Adipose tissue (tissue), 3 donors: ENCODE measurements around the gene FOXK1. TPM values are rescaled to one million over a fixed set of nuclear protein-coding genes. Genes with fewer than 3 reads are reported as not detected.

Experiments used
- H3K27ac ChIP-seq: one replicate; pipeline ENCODE4 v1.5.1; 2013; ENCODE audit warnings: low read depth, low read length
- WGBS, 3 donors: extraction: QIAGEN DNeasy Blood & Tissue Kit; methylation state at CpG; one replicate each; pipeline ENCODE4 v1.1.7; 2013; 5-methylcytosine and 5-hydroxymethylcytosine counted together
- polyA plus RNA-seq, 3 donors: library from polyadenylated mRNA; stranded (reverse); fragments of 200-250 nt; gene quantifications; one replicate each; pipeline ENCODE4 v1.2.3, GENCODE V29; 2013
- donor health status: healthy with polysubstance abuse.
- donor health status: Bipolar disorder and iron deficiency.
- donor health status: healthy.

Gene FOXK1
- polyA plus RNA-seq, 3 donors, result 4.7 to 9.1 (median 7.8) TPM

DNA sequence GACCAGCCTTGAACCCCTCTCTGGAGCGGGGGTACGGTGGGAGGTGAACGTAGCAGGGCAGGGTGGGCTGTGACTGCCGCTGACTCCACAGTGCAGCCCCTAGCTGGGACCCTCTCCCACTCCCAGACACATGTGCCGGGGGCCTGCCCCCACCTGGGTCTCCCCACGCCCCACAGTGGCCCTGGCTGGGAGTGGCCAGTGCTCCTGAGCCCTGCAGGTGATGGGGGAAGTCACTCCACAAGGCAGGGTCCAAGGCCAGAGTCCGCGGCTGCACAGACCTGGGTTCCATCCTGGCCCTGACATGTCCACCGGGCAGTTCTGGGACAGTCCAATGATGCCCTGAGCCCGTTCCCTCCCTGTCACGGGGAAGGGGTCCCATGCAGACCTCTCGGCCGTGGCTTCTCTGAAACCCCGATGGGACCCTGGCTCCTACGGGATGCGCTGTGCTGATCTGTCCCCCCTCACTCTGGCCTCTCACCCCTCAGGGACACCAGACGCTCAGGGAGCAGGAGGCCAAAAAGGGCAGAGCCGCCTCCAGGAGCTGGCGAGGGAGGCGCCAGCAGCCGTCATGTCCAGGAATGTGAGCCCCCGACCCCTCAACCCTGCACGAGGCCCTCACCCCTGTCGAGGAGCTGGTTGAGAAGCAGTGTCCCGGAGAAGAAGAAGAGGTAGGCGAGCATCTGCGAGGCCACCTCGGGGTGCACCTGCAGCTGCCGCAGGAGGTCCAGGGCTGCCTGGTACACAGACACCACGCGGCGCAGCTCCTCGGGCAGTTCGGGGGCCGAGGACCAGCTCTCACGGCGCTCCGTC, 133.7 kb downstream of the FOXK1 start:
- no peak overlapping the region for H3K27ac ChIP-seq
- 86 to 93% (median 92%) methylated on average over 35 to 38 of the region's 38 CpGs for WGBS, 3 donors

DNA sequence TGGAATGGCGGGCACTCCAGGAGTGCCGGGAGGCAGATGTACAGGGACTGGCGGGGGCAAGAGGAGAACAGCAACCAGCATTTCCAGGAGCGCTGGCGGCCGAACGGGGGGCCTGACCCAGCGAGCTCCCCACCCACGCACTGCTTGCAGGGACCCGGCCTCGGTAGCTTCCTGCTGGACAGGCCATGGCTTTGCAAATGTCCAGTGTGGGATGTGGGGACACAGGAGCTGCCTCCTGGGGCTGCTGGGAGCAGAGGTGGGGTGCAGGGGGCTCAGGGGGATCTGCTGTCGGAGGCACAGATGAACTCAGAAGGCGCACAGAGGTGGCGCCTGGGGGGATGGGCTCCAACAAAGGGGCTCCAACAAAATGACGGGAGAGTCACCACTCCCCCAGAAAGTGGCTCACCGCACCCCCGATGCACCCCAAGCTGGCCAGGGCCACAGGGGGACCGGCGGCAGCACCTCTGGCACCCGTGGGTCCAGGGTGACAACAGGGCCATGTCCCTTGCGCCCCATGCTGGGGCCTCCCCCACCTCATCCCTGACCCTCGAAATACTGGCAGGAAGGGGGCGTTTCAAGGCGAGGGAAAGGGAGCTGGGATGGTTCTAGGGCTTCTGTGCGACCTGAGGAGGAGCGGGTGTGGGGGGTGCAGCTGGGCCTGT, 134.5 kb downstream of the FOXK1 start:
- WGBS, 3 donors, result 89 to 93% (median 92%) methylated on average over 23 to 26 of the region's 26 CpGs

DNA sequence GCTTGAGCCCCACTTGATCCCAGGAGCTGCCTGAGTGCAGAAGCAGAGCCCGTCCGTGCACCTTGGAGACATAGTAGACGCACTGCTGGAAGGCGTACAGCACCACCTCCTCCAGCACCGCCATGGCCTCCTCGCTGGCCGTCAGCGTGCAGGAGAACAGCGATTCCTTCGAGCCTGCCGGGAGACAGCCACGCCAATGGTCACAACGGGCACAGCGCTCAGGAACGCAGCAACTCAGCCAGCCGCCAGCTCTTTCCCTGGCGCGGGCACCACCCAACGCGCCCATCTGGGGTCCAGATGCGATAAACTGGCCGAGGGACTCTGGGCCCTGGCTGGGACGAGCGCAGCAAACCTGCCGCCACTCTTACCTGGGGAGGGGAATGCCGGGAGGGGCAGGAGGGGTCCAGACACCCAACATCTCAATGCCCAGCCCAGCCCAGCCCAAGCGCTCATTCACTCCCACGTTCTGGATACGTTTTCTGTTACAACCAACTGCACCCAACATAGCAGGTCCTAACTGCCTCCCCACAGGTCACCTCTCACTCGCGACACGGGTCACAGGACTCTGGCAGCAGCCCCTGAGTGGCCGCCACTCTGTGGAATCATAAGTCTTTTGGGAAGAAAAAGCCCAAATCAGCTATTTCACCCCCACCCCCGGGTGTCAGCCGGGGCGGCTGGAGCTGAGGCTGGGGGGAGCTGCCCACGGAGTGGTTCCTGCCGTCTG, 135.2 kb downstream of the FOXK1 start:
- 88 to 95% (median 88%) methylated on average over 38 of the region's 38 CpGs for WGBS, 3 donors
- H3K27ac ChIP-seq, result no peak overlapping the region

More for the DNA sequence above, 134.5 kb downstream of the FOXK1 start:
- H3K27ac ChIP-seq, result no peak overlapping the region

DNA sequence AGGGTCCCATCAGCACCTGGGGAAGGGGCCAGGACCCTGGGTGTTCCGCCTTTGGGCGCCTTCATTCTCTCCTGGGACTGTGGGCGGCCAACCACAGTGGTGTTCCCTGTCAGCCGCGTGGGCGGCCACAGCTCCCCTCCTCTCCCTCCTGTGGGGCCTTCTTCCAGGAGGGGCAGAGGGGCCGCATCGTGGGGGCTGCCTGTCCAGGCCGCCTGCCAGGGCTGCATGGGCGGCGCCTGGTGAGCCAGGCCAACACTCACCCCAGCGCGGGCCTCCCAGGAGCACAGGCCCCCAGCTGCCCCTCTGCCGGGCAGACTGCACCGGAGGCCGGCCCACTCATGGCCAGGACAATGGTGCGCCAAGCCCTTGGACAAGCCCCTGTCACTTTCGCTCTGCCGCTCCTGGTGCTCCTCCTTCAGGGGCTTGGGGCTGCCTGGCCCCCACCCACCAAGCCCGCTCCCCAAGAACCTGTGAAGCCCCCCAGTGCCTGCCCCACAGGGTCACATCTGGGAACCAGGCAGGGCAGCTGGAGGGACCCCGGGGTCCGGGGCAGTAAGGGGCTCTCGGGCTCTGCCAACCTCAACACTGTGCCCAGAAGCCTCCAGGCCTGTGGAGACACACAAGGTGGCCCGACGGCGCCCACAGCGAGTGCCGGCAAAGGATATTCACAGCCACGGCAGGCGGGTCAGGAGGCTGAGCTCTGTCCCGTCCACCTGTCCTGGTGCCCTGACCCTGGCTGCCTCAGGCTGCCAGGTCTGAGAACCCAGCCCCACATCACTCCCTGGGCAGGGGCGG, 136.1 kb downstream of the FOXK1 start:
- no peak overlapping the region for H3K27ac ChIP-seq
- WGBS, 3 donors, result 78 to 88% (median 80%) methylated on average over 27 to 32 of the region's 32 CpGs

DNA sequence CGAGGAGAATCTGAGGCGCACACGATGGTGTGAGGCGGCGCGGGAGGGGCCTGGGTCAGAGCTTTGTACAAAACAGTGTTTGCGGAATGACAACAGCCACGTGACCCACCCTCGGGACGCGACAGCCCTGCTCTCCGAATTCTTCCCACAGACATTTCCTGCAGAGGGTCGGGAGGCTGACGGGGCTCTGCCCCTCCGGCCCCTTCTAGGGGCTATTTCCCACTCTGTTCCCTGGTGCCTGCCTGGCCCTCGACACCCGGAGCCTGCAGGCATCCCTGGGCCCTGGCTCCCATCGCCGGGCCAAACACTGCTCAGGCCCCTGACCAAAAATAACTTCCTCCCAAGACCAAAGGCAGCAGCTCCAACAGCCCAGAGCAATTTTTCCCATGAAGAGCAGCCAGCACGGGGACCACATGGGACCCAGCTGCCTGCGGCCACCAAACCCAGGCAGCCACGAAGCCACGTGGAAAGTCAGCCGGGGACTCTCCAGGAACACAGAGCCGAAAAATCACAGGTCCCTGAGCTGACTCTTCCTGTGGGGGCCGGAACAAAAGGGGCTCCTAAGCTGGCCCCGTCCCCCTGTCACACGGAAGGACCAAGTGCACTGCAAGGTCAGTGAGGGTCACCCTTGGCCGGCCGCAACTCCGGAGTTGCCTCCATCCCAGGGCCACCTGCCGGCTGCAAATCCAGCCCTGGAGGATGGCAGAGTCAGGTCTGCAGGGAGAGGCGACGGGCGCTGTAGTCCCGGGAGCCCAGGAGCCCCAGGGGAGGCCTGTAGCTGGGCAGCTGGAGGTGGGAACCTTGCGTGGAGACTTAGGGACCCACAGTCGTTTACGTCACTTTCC, 137.7 kb downstream of the FOXK1 start:
- 43 to 69% (median 56%) methylated on average over 39 of the region's 39 CpGs for WGBS, 3 donors
- H3K27ac ChIP-seq, result no peak overlapping the region

DNA sequence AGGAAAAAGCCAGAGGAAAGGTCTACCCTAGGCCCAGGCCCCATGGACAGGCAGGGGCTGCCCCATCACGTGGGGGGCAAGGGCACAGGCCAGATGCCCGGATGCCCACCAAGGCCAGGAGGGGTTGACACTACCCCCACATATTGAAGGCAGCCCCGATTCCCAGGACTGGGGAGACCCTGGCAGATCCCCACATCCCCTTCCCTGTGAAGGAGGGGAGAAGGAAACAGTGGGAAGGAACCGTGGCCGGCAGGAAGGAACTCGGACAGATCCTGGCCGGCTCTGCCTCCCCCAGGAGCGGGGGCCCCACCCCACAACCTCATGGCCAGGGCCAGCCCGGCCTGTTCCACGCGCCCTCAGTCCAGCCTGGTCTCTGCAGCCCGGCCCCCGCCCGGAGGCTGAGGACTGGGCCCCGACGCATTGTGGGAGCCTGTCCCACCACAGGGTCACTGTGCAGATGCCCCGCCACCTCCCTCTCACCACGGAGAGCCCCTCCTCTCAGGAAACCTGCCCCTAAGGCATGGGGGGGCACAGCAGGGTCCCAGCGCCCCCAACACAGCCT, 138.4 kb downstream of the FOXK1 start:
- H3K27ac ChIP-seq, result no peak overlapping the region
- 51 to 76% (median 54%) methylated on average over 16 to 19 of the region's 19 CpGs for WGBS, 3 donors

Other genes with a start within 250 kb of the FOXK1 start
- gene AP5Z1, start 93.3 kb downstream of the FOXK1 start, polyA plus RNA-seq, result 10 to 100 TPM; 19.6 to 41.5 (median 35.0) TPM
- not detected for gene PAPOLB, start 179.7 kb downstream of the FOXK1 start, polyA plus RNA-seq
- 1 to 10 TPM; 1.9 to 6.2 (median 3.2) TPM for gene RADIL, start 201.4 kb downstream of the FOXK1 start, polyA plus RNA-seq